ENCODE measurements around the gene TLX2.
"Not testable (repeated sequence)": the region's sequence is repeated elsewhere in the genome, so short reads cannot be mapped to it uniquely, and the experiment has no call there.

Gene TLX2

DNA sequence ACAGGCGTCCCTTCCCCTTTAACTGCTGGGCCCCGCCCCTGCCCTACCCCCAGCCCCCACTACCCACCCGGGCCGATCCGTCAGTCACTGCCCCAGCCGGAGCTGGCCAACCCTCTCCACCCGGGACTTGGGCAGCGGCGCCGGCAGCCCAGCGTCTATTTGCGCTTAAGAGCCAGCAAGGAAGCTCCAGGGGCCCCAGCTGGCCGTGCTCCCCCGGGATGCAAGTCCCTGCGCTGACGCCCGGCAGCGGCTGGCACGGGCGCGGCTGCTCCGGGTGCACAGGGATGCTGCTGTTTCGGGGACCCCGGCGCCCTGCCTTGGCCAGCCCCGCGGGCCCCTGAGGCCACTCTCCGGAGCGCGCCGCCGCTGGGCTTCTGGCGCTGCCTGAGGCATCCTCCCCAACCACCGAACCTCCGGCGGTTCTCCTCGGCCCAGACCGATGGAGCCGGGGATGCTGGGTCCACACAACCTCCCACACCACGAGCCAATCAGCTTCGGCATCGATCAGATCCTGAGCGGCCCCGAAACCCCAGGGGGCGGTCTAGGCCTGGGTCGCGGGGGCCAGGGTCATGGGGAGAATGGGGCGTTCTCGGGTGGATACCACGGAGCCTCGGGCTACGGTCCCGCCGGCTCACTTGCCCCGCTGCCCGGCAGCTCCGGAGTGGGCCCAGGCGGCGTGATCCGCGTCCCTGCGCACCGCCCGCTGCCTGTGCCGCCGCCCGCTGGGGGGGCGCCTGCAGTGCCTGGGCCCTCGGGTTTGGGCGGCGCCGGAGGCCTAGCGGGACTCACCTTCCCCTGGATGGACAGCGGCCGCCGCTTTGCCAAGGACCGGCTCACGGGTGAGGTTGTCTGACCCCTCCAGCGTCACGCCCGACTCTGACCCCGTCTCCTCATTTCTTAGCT lies at the start of gene TLX2:
Gene TLX2, plus strand, starts transcription at position 83 of the 903 bp plus-strand sequence. Its CDS starts 357 bp downstream, at position 440.
- no peak for DNase-seq

DNA sequence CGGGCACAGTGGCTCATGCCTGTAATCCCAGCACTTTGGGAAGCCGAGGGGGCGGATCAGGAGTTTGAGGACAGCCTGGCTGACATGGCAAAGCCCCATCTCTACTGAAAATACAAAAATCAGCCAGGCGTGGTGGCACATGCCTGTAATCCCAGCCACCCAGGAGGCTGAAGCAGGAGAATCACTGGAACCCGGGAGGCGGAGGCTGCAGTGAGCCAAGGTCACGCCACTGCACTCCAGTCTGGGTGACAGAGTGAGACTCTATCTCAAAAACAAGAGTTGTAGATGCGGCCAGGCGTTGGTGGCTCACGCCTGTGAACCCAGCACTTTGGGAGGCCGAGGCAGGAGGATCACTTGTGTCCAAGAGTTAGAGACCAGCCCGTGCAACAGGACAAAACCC lies 43.5 kb upstream of the TLX2 start:
- DNase-seq: not testable (repeated sequence)

DNA sequence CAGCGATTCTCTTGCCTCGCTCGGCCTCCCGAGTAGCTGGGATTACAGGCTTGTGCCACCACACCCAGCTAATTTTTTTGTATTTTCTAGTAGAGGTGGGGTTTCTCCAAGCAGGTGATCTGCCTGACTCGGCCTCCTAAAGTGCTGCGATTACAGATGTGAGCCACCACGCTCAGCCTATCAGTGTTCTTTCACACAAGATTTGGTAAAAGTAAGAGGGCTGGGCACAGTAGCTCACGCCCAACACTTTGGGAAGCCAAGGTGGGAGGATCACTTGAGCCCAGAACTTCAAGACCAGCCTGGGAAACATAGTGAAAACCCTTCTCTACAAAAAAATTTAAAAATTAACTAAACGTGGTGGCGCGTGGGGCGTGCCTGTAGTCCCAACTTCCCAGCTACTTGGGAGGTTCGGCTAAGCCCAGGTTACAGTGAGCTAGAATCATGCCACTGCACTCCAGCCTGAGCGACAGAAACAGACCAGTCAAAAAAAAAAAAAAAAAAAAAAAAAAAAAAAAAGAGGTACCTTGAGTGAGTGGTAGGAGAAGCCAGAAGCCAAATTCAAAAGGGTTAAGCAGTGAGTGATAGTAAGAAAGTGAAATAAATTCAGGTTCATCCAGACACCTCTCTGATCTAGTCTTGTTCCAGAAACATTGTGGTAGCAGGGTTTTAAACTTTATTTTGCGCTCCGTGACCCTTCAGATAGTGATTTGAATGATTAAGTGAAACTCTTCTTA lies 42.8 kb upstream of the TLX2 start:
- DNase-seq: no peak

GRCh38 chr2:74472086-74472944 lies 41.9 kb upstream of the TLX2 start, which contains the start of gene MRPL53:
Gene MRPL53, minus strand, starts transcription at chr2:74472680. Its CDS starts 20 bp downstream, at chr2:74472660.
- peak; percentile 95 for DNase-seq

DNA sequence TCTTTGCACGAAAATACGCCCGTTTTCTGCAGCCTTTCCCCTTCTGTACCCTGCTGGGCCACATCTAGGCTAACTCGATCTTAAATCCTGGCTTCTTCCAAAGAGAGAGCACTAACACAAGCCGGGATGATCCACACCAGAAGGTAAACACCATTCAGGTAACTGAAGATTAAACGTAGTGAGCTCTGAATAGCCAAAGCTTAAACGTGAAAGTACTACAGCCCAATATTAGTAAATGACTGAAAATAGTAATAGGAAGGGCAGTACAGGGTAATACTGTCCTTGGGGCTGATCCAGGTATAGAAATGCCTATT lies 41.3 kb upstream of the TLX2 start:
- DNase-seq: no peak

DNA sequence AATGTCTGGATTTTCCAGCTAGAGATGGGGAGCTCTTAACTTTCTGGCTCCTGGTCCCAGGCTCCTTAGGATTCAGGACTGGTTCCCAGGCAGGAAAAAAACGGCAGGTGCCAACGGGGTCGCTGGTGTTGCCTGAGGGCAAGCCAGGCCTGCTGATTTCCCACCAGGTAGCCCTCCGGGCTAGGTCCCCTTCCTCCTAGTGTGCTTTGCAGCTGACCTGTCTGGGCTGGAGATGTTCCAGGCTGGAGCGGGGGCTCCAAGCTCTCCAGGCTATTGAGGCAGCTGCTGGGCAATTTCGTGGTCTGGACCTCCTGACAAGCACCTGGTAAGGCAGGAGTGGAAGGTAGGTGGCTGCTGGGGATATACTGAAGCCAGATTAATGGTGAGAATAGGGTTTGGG lies 39.8 kb upstream of the TLX2 start:
- no peak for DNase-seq

GRCh38 chr2:74474899-74475298 lies 39.4 kb upstream of the TLX2 start:
- no peak for DNase-seq

GRCh38 chr2:74481431-74481830 lies 32.8 kb upstream of the TLX2 start:
- no peak for DNase-seq

DNA sequence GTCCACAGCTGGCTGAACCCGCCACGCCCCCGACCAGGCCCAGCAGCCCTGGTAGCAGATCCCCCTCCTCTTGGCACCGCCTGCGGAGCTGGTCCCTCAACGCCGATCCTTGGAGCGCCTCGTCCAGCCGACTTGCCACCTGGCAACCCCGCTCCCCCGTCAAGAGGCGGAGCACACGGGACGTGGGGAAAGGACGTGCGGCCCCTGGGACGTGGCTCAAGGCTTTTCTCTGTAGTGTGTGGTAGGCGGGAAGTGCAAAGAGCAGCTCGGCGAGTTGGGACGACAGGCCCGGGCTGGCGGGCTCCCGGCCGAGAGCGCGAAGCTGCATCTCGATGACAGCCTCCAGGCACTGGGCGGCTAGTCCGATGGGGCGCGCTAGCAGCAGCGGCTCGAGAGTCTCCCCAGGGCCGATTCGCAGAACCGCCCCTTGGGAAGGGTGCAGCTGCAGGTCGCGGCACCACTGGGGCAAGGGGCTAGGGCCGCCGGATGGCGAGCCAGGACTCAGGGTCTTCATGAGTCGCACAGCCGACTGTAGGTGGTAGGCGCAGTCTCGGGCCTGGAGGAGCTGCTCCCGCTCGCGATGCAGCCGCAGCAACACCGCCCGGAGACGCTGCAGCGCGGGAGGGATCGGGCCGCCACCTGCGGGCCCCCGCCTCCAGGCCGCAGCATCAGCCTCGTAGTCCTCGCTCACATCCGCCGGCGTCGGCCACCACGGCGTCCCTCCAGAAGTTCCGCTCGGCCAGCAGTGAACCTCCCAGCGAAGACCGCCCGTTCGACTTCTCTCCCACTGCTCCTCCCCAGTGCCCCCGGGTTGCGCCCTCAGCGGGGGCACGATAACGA lies 32.1 kb upstream of the TLX2 start:
- DNase-seq: no peak

DNA sequence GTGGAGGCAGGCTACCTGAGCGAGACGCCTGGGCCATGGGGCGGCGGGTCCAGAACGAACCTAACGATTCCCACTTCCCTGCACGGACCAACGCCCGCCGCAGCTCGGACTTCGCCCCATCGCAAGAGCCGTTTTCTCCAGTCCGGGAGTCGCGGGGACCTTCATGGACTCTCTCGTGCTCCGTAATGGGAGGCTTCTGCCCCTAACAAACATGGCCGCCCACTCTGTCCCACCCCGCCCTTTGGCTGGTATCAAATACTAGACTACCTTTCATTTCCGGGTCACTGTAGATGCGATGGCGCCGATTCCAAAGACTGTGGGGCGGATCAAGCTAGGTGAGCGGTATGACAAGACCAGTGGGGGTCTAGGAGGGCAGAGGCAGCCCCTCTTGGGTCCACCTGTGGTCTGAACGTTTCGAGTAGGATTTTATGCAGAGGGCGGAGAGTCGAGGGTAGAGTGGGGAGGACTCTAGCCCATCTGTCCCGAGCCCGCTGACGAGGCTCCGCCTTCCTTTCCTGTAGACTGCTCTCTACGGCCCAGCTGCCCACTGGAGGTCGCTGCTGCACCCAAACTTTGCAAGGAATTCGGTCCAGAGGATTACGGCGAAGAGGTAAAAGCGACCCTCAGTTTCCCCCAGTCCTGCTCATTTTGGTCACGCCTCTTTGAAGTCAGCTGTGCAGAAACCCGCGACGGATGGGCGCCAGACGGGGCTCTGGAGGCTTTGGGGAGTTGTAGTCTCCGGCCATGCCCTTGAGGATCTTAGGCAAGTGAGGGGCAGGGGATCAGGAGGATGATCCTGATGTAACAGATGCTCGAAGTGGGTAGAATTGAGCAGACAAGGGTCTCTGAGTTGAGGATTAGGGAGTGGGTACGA lies 31.2 kb upstream of the TLX2 start, which contains the start of the genes CCDC142 and TTC31:
Gene CCDC142, minus strand, starts transcription at position 198 of the 874 bp plus-strand sequence. Its CDS starts 161 bp downstream, at position 37.
Gene TTC31, plus strand, starts transcription at position 281 of the 874 bp plus-strand sequence. Its CDS starts 15 bp downstream, at position 296.
- peak; percentile 88 for DNase-seq

- DNase-seq: not testable (repeated sequence)
These were observed 30.5 kb upstream of the TLX2 start for GRCh38 chr2:74483675-74484164.

- no peak for DNase-seq
These were observed 28.1 kb upstream of the TLX2 start for GRCh38 chr2:74486141-74486540.

GRCh38 chr2:74488643-74489481 lies 25.4 kb upstream of the TLX2 start:
- no peak for DNase-seq

DNA sequence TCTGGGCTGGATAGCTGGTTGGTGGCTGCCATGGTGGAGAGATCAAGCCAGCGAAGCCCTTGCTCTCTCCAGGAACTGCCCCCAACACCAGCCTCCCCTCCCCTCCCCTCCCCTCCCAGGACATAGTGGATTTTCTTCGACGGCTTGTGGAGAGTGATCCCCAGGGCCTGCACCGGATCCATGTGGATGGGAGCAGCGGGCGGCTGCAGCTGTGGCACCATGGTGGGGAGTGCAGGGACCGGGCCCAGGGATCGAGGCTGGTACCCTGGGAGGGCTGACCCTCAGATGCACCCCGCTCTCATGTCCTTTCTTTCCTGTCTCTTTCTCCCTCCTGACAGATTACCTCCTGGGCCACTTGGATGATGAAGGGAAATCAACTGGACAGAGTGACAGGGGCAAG lies 24.3 kb upstream of the TLX2 start:
- DNase-seq: no peak

DNA sequence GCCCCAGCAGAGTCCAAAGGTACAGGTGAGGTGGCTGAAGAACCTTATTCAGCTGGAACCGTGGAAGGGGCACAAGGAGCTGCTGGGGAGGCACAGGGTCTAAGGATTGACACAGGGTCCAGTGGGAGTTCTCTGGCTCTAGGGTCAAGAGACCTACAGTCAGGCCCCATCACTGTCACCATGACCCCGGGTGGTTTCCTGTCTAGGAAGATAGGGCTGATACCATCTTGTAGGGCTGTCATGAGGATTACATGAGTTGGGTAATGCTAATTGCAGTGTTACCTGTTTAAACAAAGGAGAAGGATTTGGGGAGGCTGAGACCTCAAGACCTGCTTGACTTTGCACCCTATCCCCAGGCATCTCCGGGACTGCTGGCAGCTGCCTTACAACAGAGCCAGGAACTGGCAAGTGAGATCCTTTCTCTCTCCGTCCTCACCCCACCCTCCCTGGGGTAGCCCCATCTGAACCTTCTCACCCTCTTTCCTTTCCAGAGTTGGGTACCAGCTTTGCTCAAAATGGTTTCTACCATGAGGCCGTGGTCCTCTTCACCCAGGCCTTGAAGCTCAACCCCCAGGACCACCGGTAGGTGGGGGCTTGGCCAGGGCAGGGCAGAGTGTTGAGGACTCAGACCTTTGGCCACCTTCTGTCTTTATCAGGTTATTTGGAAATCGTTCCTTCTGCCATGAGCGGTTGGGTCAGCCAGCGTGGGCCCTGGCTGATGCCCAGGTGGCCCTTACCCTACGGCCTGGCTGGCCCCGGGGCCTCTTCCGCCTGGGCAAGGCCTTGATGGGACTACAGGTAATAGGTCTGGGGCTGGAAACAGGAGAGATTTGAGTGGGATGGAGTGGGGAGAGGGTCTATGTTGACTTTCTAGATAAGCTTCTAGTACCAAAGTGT lies 22.4 kb upstream of the TLX2 start:
- no peak for DNase-seq

DNA sequence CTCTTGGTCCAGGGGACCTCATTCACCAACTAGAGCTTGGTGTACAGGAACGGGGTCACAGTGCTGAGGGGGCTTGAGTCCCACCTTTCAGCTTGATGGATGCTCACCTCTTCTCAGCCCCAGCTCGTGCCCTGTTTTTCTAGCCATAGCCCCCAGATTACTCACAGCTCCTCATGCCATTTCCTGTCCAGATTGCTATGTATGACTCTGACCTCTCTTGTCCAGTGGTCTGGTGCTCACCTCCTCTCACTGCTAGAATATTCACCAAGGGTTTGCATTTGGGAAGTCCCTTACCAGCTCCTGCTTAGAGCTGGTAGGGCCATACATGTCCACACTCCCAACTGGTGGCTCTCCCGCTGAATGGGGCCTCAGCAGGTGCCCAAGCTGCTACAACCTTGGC lies 20.7 kb upstream of the TLX2 start:
- DNase-seq: no peak

- no peak for DNase-seq
These were observed 18.8 kb upstream of the TLX2 start for GRCh38 chr2:74495440-74495839.

GRCh38 chr2:74496997-74497776 lies 17.1 kb upstream of the TLX2 start:
- no peak for DNase-seq
